HG03457 (cell line): ENCODE data around the gene TST.
"Not testable (repeated sequence)": the region's sequence is repeated elsewhere in the genome, so short reads cannot be mapped to it uniquely, and the experiment has no call there.

Experiments
- ATAC-seq: cut with Tn5 transposase; IDR thresholded peaks from one replicate; pipeline ENCODE4 v1.9.1; 2021; ENCODE audit warnings: moderate number of reproducible peaks; ENCODE audit not compliant: unreplicated experiment

The TST gene

DNA sequence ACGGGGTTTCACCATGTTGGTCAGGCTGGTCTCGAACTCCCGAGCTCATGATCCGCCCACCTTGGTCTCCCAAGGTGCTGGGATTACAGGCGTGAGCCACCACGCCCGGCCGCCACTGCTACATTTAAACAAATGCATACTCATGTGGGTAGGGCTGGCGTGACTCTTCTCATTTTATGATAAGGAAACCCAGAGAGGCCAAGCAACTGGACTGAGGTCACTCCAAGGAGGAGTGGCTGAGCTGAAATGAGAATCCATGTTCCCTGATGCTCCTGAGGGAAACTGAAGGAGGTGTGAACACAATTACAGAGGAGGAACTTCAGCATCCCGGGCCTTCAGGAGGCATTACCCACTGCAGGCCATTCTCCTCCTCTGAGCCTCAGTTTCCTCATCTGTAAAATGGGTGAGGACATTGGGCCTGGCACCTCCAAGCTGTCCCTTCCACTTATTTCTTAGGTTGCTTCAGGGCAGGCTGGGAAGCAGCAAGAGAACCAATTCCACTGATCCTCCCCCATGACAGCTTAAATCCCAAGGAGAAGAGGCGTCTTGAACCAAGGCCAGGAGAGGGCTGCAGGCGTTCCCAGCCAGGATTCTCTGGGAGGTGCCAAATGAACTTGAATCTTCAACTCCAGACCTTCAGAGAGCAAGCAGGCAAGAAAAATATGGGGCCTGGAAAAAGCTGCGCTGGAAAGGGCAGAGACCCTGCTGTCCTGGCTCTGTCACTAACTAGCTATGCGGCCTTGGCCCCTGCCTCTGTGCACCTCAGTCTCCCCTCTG, 2.9 kb downstream of the TST start:
- no peak for ATAC-seq

DNA sequence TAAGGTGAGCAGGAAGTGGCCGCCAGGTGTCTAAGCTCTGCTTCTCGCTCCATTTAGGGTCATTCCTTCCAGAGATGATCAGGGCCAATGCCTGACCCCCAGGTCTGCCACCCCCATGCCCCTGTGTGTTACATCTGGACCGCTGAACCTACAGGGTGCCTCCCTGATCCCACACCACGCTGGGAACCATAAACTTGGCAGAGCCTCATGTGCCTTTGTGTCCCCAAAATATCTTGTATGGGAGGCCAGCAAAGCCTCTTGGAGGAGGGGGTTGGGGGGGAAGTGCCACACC, 3.7 kb downstream of the TST start:
- ATAC-seq = no peak

DNA sequence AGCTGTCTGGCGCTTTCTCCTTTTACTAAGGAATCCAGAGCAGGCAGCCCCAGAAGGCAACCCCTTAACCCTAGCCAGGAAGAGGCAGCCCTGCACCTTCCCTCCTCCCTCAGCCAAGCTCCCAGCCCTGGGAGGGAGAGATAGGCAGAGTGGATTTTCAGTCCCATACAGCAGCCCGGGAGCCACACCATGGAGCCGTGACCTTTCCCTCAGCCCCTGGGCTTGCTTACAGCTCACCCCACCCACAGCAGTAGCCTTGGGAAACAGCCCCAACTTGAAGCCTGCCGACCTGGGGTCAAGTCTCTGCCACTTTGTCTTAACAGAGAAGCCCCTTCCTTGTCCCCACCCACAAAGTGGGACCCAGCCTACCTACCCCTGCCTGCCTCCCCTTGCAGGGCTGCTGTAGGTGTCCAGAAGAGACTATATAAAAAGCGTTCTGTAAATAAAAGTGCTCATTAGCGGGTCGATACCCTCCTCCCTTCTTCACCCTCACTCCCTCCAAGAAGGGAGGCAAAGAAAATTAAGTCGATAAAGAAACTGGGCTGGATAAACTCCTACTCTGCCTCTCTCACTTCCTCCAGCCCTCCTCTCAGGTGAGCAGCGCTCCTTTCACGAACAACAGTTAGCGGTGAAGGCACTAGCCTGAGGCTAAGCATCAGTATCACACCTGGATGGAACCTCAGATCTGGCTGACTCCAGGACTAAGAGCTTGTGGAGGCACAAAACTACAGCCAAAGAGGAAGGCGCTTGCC, 4.2 kb downstream of the TST start:
- ATAC-seq = no peak

DNA sequence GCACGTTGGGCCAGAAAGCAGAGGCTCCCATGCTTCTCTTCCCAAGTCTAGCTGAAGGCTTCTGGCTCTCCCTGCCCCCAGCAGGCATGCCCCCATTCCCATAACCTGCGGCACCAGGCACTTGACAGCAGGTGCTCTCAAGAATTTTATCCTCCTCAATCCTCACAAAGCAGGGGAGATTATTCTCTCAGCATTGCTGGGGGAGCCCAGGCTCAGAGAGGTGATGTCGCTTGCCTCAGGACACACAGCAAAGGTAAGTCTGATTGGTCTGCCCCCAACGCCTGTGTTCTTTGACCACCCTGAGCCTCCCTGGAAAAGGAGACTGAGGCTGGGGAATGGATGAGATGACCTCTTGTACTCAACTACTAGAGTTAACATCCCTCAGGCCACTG, 4.8 kb downstream of the TST start:
- no peak for ATAC-seq

DNA sequence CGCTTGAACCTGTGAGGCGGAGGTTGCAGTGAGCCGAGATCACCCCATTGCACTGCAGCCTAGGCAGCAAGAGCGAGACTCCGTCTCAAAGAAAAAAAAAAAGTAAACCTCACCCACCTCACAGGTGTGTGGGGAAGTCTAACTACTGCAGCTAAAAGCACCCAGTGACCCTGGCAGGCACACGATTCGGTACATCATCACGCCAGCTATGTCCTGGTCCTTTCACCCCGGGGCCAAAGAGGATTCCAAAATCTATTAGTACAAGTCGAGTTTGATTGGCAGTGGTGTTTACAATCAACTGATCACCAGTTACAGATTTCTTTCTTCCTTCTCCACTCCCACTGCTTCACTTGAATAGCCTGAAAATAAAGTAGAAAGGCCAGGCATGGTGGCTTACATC, 6.3 kb downstream of the TST start:
- ATAC-seq = no peak

DNA sequence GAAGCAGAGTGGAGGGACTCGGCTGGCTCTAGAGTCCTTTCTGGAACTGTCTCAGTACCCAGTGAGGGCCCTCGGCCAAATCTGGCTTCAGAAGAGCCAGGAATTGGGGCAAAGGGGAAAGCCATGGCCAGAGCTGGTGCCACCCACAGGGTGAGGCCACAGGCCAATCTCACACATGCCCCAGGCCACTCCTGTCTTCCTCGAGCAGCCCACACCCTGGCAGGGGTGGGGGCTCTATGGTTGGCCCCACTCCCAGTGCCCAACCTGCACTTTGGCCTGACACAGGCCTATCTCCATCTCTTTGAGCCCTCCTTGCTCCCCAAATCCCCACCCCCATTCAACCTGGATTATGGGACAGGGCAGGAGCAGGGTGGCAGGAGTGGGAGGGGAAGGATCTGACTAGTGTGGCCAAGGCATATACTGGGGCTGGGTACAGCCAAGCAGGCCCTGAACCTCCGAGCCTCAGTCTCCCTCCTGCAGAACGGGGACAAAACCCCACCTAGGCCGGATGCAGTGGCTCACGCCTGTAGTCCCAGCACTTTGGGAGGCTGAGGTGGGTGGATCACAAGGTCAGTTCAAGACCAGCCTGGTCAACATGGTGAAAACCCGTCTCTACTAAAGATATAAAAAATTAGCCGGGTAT, 6.9 kb downstream of the TST start:
- no peak for ATAC-seq

DNA sequence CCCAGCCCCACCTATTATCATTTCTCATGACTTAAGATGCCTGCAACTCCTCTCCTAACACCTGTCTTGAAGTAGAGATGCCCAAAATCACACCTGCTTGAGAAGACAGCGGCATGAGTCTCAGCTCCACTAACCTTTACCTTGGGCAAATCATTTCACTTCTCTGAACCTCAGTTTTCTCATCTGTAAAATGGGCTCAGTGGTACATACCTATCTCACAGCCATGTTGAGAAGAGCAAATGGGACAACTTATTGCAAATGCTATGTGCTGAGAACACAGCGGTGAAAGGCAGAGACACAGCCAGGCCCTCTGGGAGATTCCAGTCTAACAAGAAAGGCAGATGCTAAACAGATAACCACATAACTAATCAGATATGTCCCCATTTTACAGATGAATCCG, 7.8 kb downstream of the TST start:
- ATAC-seq = no peak

DNA sequence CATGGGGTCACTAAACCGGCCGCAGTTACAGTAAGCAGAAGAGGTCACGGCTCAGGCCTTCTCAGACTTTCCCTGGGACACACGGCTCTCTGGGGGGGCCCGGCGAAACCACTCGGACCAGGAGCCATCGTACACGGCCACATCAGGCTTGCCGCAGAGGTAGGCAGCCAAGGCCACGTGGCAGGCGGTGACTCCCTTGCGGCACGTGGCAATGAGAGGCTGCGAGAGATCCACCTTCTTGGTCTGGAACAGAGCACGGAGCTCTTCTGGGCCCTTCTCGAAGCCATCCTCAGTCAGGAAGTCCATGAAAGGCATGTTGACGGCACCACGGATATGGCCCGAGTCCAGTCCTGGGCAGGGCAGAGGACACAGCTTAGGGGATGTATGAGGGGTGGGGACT, 8.3 kb downstream of the TST start:
- ATAC-seq = no peak

DNA sequence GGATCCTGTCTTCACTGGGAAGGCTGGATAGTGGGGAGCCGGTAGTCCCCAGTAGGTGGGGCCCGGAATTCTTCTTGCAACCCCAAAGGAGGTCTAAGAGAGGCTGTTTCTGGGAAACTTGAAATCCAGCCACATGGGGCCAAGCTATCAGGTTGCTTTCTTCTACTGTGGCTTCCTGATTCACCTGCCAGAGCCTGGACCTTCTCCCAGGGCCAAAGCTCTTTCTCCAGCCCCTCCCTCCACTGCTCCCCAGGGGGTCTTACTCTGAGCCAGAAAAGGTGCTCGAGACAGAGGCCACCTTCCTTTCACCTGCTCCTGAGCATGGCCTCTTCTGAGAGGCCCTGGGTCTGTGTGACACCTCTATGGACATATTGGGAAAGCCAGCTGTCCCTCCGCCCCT, 9.1 kb downstream of the TST start:
- no peak for ATAC-seq

DNA sequence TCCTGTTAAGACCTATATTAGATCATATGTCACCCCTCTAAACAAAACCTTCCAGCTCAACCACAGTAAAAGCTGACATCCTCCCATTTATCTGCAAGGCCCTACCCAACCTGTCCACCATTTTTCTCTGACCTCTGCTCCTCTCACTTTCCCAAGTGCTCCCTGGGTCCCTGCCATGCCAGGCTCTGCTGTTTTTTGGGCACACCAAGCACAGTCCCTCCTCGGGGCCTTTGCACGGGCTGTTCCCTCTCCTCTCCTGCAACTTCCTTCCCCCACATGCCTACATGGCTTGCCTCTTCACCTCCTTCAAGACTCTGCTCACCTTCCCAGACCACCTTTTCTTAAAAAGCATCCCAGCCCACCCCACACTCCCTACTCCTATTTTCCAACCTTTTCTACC, 9.8 kb downstream of the TST start:
- ATAC-seq = no peak

DNA sequence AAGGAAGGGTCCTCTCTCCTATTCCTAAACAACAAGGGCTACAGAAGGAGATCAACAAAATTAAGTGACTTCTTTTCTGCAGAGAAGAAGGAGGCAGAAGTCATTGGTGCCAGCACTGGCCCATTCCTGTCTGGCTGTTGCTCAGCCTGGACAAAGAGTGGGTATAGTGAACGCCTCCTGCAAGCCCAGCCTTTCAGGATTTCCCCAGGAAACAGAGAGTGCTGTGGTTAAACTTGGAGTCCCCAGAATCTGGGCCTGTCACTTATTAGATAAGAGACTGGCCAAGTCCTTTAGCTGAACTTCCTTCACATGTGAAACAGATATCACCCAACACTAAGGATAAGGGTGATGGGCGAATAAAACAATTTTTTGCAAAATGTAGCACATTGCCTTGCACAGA, 10.9 kb downstream of the TST start:
- no peak for ATAC-seq

DNA sequence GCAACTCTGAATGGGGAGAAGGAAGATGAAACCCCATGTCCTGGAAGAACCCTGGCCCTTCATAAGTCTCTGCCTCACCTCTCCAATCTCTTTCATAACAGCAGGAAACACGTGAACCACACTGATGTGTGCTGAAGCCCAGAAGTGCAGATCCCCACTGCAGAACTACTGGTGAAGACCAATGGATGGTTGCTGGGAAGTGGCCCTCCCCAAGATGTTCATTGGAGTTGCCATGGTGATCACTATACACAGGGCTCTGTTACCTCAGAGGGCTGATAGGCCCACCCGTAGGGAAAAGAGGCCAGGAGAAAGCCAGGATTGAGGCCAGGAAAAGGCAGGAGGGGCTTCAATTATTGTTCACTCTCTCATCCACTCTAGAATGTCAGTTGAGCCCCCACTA, 11.6 kb downstream of the TST start:
- no peak for ATAC-seq

DNA sequence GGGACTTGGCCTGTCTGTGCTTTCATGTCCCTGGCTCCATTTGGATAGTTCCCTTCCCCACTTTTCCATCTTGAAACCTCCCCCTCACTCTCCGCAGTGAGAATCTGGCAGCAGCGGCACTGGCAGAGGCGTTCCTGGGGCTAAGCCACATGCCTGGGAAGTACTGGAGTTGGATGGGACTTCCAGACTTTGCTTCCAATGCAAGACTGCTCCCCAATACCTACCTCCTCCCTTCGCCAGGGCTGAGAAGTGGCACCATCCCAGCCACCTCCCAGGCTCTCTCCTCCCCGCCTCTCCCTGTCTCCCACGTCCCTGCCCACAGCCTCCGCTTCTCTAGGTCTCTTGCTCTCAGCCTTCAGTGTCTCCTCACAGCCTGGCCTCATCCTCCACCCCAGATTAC, 16.6 kb downstream of the TST start:
- no peak for ATAC-seq

DNA sequence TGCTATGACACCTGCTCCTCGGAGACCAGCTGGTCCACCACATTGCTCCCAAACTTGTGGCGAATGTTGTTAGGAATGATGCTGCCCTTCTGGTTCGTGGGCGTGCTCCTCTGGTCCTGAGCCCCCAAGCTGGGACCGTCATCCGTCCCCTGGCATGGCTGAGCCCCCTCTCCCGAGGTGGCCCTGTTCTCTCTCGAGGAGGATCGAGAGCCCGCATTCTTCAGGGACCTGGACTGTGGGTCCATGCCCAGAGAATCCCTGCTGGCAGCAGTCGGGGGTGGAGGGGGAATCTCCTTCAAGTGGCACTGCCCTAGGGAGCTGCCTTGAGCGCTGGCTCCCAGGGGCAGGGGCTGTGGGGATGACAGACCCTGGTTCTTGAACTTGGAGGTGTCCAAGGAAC, 17.4 kb downstream of the TST start:
- ATAC-seq = no peak

DNA sequence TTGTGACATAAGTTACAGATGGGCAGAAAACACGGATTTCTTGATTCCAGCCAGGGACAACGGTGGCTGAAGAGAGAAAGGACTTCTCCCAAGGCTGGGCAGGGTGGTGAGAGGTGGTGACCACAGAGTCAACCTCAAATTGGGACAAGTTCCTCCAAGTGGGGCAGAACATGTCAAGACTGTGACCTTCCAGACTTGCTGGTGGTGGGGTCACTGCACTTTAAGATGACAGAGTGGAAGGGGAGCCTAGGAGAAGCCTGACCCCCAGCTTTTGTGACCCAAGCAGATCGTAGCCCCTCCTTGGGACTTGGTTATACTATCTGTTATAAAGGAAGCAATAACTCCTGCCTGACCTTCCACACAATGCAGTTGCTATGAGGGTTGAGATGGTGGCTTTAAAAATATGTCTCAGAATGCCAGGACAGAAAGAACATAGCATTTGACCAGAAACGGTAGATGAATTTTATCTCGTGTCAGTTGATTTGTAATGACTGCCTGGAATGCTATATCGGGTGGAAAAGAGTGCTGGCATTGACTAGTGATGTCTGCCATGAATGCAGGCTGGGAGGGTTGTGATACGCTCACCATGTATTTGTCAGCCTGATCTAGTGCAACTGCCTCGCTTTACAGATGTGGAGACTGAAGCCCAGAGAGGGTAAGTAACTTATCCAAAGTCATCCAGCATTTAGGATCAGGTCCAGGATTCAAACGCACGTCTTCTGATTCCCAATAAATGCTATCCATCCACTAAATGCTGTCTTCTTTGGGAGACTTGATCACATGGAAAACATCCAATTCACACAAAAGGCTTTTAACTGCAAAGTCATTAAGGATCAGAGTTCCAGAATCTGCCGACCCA, 18.3 kb downstream of the TST start:
- ATAC-seq = no peak

DNA sequence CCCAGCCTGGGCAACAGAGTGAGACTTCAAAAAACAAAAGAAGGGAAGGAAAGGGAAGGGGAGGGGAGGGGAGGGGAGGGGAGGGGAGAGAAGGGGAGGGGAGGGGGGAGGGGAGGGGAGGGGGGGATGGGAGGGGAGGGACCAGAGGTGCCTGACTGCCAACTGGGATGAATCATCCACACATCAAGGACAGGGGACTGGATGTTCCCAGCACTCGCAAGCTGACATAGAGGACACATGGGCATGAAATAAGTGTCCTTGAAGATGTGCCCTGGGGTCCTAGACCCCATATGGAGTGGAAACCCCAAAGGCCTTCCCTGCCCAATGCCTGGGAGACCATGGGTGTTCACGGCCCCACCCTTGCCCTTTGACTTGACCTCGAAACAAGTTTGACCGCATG, 19.8 kb downstream of the TST start:
- ATAC-seq = no peak

DNA sequence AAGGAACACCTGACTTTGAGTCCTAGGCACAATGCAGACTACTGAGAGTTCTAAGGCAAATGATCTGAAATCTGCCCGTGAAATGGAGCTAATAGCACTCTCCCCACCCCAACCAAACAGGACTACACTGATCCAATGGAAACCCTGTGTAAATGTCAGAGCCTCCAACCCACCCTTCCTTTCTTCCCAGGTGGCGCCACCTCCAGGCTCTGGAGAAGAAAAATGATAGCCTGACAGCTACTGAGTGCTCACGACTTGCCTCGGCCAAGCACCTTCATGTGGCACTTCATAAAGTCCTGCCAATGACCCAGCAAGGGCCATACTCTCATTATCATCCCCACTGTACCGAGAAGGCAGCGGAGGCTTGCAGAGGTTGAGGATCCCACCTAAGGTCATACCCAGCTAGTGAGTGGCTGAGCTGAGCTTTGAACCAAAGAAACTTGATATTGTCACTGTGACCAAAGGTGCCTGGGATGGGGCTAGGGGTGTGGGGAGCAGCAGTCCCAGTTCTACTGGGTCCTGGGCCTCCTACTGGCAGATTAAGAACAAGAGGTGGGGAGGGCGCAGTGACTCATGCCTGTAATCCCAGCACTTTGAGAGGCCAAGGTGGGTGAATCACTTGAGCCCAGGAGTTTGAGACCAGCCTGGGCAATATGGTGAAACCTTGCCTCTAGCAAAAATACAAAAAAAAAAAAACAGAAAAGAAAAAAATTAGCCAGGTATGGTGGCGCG, 20.5 kb downstream of the TST start:
- ATAC-seq = no peak

DNA sequence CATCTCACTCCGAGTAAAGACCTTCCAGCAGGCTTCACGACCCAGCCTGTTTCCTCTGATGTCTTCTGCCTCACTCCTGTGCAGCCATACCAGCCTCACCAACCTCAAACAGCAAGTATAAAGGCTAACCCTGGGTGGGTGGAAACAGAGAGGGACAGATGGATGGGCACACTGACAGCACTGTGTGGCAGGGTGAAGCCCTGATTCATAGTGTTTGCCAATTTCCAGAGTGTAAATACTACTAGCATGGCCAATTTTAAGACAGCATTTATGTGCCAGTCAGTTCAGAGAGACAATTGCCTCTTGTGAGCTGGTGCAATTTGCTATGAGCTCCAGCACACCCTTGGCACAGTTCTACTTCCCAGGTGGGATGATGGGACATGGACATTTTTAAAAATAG, 21.5 kb downstream of the TST start:
- ATAC-seq = no peak

DNA sequence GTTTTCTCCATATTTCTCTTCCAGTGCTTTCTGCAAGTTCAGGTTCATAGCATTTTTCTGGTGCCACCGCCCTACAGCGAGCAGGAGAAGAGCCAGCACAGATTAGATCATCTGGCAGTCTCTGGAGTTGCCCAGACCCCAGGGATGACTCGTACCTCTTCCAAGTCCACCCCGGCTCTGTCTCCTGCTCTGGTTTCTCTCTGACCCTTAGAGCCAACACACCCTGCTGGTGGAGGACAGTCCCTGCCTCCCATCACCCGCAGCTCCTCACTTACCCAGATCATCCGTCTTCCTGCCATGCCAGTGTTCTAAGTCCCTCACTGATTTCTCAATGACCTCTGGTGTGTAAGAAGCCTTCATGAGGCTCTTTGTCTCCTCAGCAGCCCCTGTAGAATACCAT, 28.0 kb downstream of the TST start:
- ATAC-seq = no peak

DNA sequence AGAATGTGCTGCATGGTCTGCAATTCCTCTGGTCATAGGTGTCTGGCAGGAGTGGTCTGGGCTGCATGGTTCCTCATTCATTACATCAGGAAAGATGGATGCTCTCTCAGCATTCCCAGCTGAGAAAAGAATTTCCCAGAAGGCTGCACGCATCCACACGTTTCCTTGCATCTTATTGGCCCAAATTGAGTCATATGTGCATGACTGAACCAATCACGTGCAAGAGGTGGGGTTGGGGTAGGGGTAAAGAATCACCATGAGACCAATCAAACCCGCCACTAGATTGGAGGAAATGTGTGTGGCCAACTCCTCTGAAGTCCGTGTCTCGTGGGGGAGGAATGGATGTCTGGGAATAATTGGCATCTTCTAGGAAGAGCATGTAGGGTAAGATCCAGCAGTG, 28.8 kb downstream of the TST start:
- no peak for ATAC-seq

DNA sequence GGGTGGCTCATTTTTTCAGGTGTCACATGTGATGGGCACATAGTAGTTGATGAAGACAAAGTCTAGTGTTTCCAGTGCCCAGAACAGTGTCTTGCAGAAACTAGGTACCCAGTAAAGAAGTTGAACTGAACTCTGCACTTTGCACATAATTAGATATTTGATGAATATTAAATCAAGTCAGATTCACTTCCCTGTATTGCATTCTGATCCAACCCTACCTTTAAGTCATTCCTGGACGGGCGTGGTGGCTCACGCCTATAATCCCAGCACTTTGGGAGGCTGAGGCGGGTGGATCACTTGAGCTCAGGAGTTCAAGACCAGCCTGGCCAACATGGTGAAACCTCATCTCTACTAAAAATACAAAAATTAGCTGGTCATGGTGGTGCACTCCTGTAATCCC, 30.2 kb downstream of the TST start:
- ATAC-seq = not testable (repeated sequence)
